ENCODE measurements around the gene CTNNBL1. TPM values are rescaled to one million over a fixed set of nuclear protein-coding genes. Genes with fewer than 3 reads are reported as not detected.

Gene CTNNBL1
- total and polyA plus RNA-seq, 2 of the 4 experiments (the other 2 are of a cell fraction), result 29.9 to 34.1 TPM

- Histone ChIP-seq H3K79me1 (ENCODE audit: low read depth in 1 of 2, low read length in 2 of 2) (no peaks in the 10 kb centered on the region), H2BK15ac (ENCODE audit: low read depth, low read length) (no peak overlapping the region), H4K91ac (ENCODE audit: insufficient read depth, low read depth, low read length) (no peak overlapping the region), H3K9me1 (ENCODE audit: insufficient read depth, low read length) (0 out of 2 replicates have a peak, but pooled peaks cover under 1% of the 10 kb centered on the region), H3K56ac (ENCODE audit: extremely low read depth, insufficient read depth, low read length) (no peak overlapping the region), H3K9ac (ENCODE audit: low read depth, low read length) (no peak overlapping the region), H3K14ac (replicated peaks; ENCODE audit: low read depth, low read length) (no peak overlapping the region), H3K36me3 (ENCODE audit: control insufficient read depth, insufficient read depth, low read length) (no peaks in the 10 kb centered on the region), H2BK20ac (ENCODE audit: low read depth, low read length) (no peak overlapping the region), H4K8ac (ENCODE audit: low read depth in 2 of 2, low read length in 2 of 2) (no peak overlapping the region), H3K27me3 (ENCODE audit: control insufficient read depth, insufficient read depth, low read length) (peaks cover 43% of the 10 kb centered on the region), H2AK9ac (replicated peaks; ENCODE audit: low read depth, low read length, poor library complexity) (no peak overlapping the region), H3K27ac (ENCODE audit: insufficient read depth, low read length) (no peak overlapping the region), H3K4me3 (ENCODE audit: insufficient read depth, low read depth, low read length) (no peak overlapping the region), H2BK5ac (ENCODE audit: low read depth, low read length, poor library complexity, severe bottlenecking) (no peak overlapping the region), H2AK5ac (ENCODE audit: low read depth, low read length) (no peak overlapping the region), H3K18ac (ENCODE audit: low read depth, low read length) (no peak overlapping the region), H3K9me3 (ENCODE audit: control insufficient read depth, insufficient read depth, low read length) (no peaks in the 10 kb centered on the region), H3K4ac (ENCODE audit: low read depth, low read length) (no peak overlapping the region), H3K4me2 (ENCODE audit: low read depth, low read length) (no peak overlapping the region), H3K4me1 (ENCODE audit: control insufficient read depth, insufficient read depth, low read length) (no peaks in the 10 kb centered on the region), H3K23ac (ENCODE audit: low read depth, low read length) (no peak overlapping the region), H2BK120ac (ENCODE audit: low read depth, low read length) (no peak overlapping the region), H4K20me1 (ENCODE audit: insufficient read depth, low read length) (peaks cover 5% of the 10 kb centered on the region; the same call in 1 of the 2 replicates), H4K5ac (ENCODE audit: low read depth, low read length) (no peak overlapping the region), H2AFZ (replicated peaks; ENCODE audit: low read length, poor library complexity) (no peak overlapping the region)
- TF ChIP-seq POLR2A (IDR thresholded peaks at IDR 0.05; ENCODE audit: low read depth, low read length), result no peak
- TF ChIP-seq CEBPB (IDR thresholded peaks at IDR 0.05; ENCODE audit: low read depth, low read length), result no peak
- TF ChIP-seq RAD21 (IDR thresholded peaks at IDR 0.05; ENCODE audit: low read length), result no peak
- no peak for TF ChIP-seq NFE2L2 (IDR thresholded peaks at IDR 0.05; ENCODE audit: low read depth, low read length)
- no peak for TF ChIP-seq CHD1 (IDR thresholded peaks at IDR 0.05; ENCODE audit: low read depth, low read length)
- TF ChIP-seq MAFK (IDR thresholded peaks at IDR 0.05; ENCODE audit: low read depth, low read length), result no peak
- TF ChIP-seq FOS (IDR thresholded peaks at IDR 0.05; ENCODE audit: low read depth, low read length), result no peak
- no peak for TF ChIP-seq RFX5 (IDR thresholded peaks at IDR 0.05; ENCODE audit: low read depth, low read length)
- no peak for TF ChIP-seq SMC3 (IDR thresholded peaks at IDR 0.05; ENCODE audit: low read depth, low read length)
- TF ChIP-seq, protein P1, sequence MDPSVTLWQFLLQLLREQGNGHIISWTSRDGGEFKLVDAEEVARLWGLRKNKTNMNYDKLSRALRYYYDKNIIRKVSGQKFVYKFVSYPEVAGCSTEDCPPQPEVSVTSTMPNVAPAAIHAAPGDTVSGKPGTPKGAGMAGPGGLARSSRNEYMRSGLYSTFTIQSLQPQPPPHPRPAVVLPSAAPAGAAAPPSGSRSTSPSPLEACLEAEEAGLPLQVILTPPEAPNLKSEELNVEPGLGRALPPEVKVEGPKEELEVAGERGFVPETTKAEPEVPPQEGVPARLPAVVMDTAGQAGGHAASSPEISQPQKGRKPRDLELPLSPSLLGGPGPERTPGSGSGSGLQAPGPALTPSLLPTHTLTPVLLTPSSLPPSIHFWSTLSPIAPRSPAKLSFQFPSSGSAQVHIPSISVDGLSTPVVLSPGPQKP (IDR thresholded peaks at IDR 0.05; ENCODE audit: borderline replicate concordance, low read depth, low read length), result no peak
- TF ChIP-seq BHLHE40 (IDR thresholded peaks at IDR 0.05; ENCODE audit: low read depth, low read length), result no peak
- TF ChIP-seq, protein P2, sequence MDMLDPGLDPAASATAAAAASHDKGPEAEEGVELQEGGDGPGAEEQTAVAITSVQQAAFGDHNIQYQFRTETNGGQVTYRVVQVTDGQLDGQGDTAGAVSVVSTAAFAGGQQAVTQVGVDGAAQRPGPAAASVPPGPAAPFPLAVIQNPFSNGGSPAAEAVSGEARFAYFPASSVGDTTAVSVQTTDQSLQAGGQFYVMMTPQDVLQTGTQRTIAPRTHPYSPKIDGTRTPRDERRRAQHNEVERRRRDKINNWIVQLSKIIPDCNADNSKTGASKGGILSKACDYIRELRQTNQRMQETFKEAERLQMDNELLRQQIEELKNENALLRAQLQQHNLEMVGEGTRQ (IDR thresholded peaks at IDR 0.05; ENCODE audit: low read depth, low read length), result no peak
- TF ChIP-seq MAZ (IDR thresholded peaks at IDR 0.05; ENCODE audit: borderline replicate concordance, low read depth, low read length), result no peak
- TF ChIP-seq MXI1 (IDR thresholded peaks at IDR 0.05; ENCODE audit: borderline replicate concordance, low read depth, low read length), result no peak
- TF ChIP-seq RCOR1 (IDR thresholded peaks at IDR 0.05; ENCODE audit: insufficient replicate concordance, low read length), result no peak
- dilution Hi-C loops (cut with HindIII; ENCODE audit: low sequenced_read_pairs, unreplicated experiment) (no loop called here), in situ Hi-C loops (cut with MboI; ENCODE audit: low sequenced_read_pairs) (no loop called here), intact Hi-C loops (cut with micrococcal nuclease) (no loop called here)
- CTCF ChIA-PET, result no interaction called here
- no peak for ATAC-seq (ENCODE audit: low read depth)
- no CpG with 5 or more reads among the region's 6 CpGs for WGBS, 2 experiments (ENCODE audit: extremely low coverage in 2 of 2, insufficient read length in 1 of 2)
- POLR2A ChIA-PET (ENCODE audit: unreplicated experiment), result no interaction called here
- no TSS peak for BruUV-seq (replicated peaks)
- DNase-seq, result no peak
Measured at GRCh38 chr20:37895166-37895565, 201.3 kb downstream of the CTNNBL1 start.
